Spleen (tissue), 7 donors: ENCODE measurements around the gene RRBP1.

Source experiments
- CTCF ChIP-seq, 11 experiments: fragments of 200-600 bp in 7 of 11; fragments of 450-650 bp in 4 of 11; sonication (generic) in 4 of 11; IDR thresholded peaks in 8 of 11; conservative IDR thresholded peaks in 3 of 11; 1 replicate in 7 of 11; 2 replicates in 4 of 11; pipeline versions ENCODE4 v1.4.0 to v1.8.0; 2016 to 2021; ENCODE audit warnings: antibody characterized with exemption in 11 of 11, inconsistent platforms in 4 of 11, mild to moderate bottlenecking in 1 of 11
- POLR2A ChIP-seq, 3 donors: fragments of 450-650 bp; IDR thresholded peaks; one replicate each; pipeline ENCODE4 v1.5.1; 2017; ENCODE audit warnings: antibody characterized with exemption in 3 of 3, mild to moderate bottlenecking in 1 of 3
- POLR2AphosphoS5 ChIP-seq, 3 donors: sonication (generic); formaldehyde crosslinking; IDR thresholded peaks; one replicate each; pipeline ENCODE4 v1.5.1; 2017; ENCODE audit warnings: antibody characterized with exemption in 3 of 3
- donor health status: DM: no; HTN: no; CAD: no; lungs with moderate emphysema.
- donor health status: DM: no; HTN: no; CAD: no.
- donor health status: DM: no; HTN: no; CAD: no.

DNA sequence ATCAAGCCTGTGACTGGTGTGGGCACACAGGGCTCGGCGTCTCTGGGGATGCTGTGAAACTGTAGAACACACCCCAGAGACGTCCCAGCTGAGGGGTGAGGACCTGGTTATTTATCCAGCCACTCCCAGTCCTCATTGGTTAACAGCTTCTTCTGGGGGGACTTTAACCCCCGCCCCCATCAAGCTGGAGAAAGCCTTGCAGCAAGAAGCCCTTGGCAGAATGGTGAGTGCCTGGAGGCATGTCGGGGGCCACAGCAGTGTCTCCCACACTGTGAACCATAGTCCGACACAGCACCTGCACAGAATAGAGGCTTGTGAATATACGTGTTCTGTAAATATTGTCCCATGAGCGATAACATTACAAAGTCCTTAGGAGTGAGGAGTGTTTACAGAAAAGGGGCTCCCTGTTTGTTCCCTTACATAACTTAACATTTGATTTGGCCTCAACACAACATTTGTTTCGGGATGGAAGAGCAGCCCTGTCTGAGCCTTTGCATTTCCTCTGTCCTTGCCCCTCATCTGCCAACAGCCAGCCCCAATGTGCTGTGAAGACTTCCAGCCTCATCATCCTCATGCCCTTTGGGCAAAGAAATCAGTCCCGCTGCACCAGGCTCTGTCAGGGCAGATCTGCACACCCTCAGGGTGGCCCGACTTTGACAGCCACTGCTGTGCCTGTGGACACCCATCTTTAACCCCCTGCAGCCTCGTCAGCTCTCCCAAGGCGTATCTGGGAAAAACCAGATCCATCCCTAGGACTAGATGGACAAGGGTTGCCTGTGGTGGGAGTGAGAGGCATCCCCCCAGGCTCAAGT lies 2.2 kb upstream of the RRBP1 start:
- TF ChIP-seq CTCF (IDR thresholded peaks at IDR 0.05 in 8 of 11, conservative IDR thresholded peaks at IDR 0.05 in 3 of 11) (no peak), POLR2AphosphoS5 (IDR thresholded peaks at IDR 0.05) (no peak), POLR2A (IDR thresholded peaks at IDR 0.05) (no peak)
